ENCODE results near the gene LAMA2. TPM values are rescaled to one million over a fixed set of nuclear protein-coding genes. Genes with fewer than 3 reads are reported as not detected.

Gene LAMA2
- total RNA-seq, 1 experiment from 2014 or later, result 2.2 TPM

DNA sequence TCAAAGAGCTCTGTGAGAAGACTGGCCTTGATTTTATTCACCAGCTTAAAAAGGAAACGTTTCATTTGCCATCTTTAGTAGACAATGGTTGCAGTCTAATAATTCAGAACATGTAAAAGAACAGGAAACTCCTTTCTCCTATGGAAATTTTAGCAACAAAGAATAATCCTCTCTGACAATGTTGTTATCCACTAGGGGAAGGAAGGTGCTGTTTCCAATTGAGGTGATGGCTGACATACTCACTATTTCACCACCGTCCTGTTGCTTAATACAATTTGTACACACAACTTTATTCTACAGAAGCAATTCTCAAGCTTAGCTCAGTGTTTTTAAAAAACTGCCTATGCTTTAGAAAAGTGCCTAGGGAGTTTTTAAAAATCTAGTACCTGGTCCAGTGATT, 634.4 kb downstream of the LAMA2 start:
- no peaks in the 10 kb centered on the region for H3K4me1 Mint-ChIP-seq (ENCODE audit: insufficient read depth, unreplicated experiment)
- H3K27me3 Mint-ChIP-seq (ENCODE audit: insufficient read depth, unreplicated experiment), result no peaks in the 10 kb centered on the region
- BruUV-seq (replicated peaks), result no TSS peak
- no peak for DNase-seq (ENCODE audit: unreplicated experiment)
- H3K27ac Mint-ChIP-seq (ENCODE audit: low read depth, unreplicated experiment), result no peak overlapping the region
- no peak for TF ChIP-seq CTCF (IDR thresholded peaks at IDR 0.05; ENCODE audit: unreplicated experiment)
- no peaks in the 10 kb centered on the region for H3K36me3 Mint-ChIP-seq (ENCODE audit: insufficient read depth, unreplicated experiment)
- POLR2A ChIA-PET, result interaction anchor here (0.6 to 1.7 kb wide), 4 partner anchors 12 to 1351 kb away, joined by 4 to 12 read pairs (median 6); no protein-coding TSS in a partner anchor
- intact Hi-C loops (cut with micrococcal nuclease), result no loop called here
- no peaks in the 10 kb centered on the region for H3K9me3 Mint-ChIP-seq (ENCODE audit: unreplicated experiment)
- CTCF ChIA-PET, result interaction anchor here (0.6 to 1.9 kb wide), 3 partner anchors 18 to 45 kb away, joined by 4 to 5 read pairs (median 5); no protein-coding TSS in a partner anchor
- no peak overlapping the region for H3K4me3 Mint-ChIP-seq (ENCODE audit: unreplicated experiment)

- DNase-seq (ENCODE audit: unreplicated experiment), result no peak
- POLR2A ChIA-PET, result no interaction called here
- peaks cover 5% of the 10 kb centered on the region for H3K4me1 Mint-ChIP-seq (ENCODE audit: insufficient read depth, unreplicated experiment)
- no TSS peak for BruUV-seq (replicated peaks)
- intact Hi-C loops (cut with micrococcal nuclease), result no loop called here
- no peak overlapping the region for H3K27ac Mint-ChIP-seq (ENCODE audit: low read depth, unreplicated experiment)
- CTCF ChIA-PET, result interaction anchor here (0.6 kb wide), 1 partner anchor 139 kb away, joined by 3 read pairs; no protein-coding TSS in a partner anchor
- no peak for TF ChIP-seq CTCF (IDR thresholded peaks at IDR 0.05; ENCODE audit: unreplicated experiment)
- no peaks in the 10 kb centered on the region for H3K36me3 Mint-ChIP-seq (ENCODE audit: insufficient read depth, unreplicated experiment)
- no peaks in the 10 kb centered on the region for H3K9me3 Mint-ChIP-seq (ENCODE audit: unreplicated experiment)
- H3K4me3 Mint-ChIP-seq (ENCODE audit: unreplicated experiment), result no peak overlapping the region
- no peaks in the 10 kb centered on the region for H3K27me3 Mint-ChIP-seq (ENCODE audit: insufficient read depth, unreplicated experiment)
These were observed 636.8 kb downstream of the LAMA2 start for GRCh38 chr6:129519750-129520149.

- Mint-ChIP-seq H3K4me1 (ENCODE audit: insufficient read depth, unreplicated experiment) (peaks cover 18% of the 10 kb centered on the region), H3K27me3 (ENCODE audit: insufficient read depth, unreplicated experiment) (no peaks in the 10 kb centered on the region), H3K9me3 (ENCODE audit: unreplicated experiment) (no peaks in the 10 kb centered on the region), H3K4me3 (ENCODE audit: unreplicated experiment) (no peak overlapping the region), H3K27ac (ENCODE audit: low read depth, unreplicated experiment) (no peak overlapping the region), H3K36me3 (ENCODE audit: insufficient read depth, unreplicated experiment) (no peaks in the 10 kb centered on the region)
- TF ChIP-seq CTCF (IDR thresholded peaks at IDR 0.05; ENCODE audit: unreplicated experiment), result no peak
- CTCF ChIA-PET, result no interaction called here
- POLR2A ChIA-PET, result no interaction called here
- intact Hi-C loops (cut with micrococcal nuclease), result no loop called here
- no TSS peak for BruUV-seq (replicated peaks)
- no peak for DNase-seq (ENCODE audit: unreplicated experiment)
These were observed 639.0 kb downstream of the LAMA2 start for GRCh38 chr6:129521946-129522345.

- no peaks in the 10 kb centered on the region for H3K27me3 Mint-ChIP-seq (ENCODE audit: insufficient read depth, unreplicated experiment)
- intact Hi-C loops (cut with micrococcal nuclease), result no loop called here
- BruUV-seq (replicated peaks), result no TSS peak
These were observed 640.9 kb downstream of the LAMA2 start for GRCh38 chr6:129523816-129524215.

More at GRCh38 chr6:129523816-129524215, 640.9 kb downstream of the LAMA2 start:
- CTCF ChIA-PET, result no interaction called here
- peaks cover 4% of the 10 kb centered on the region for H3K36me3 Mint-ChIP-seq (ENCODE audit: insufficient read depth, unreplicated experiment)
- no peak for TF ChIP-seq CTCF (IDR thresholded peaks at IDR 0.05; ENCODE audit: unreplicated experiment)
- H3K4me1 Mint-ChIP-seq (ENCODE audit: insufficient read depth, unreplicated experiment), result peaks cover 18% of the 10 kb centered on the region
- no peak overlapping the region for H3K4me3 Mint-ChIP-seq (ENCODE audit: unreplicated experiment)
- no peak overlapping the region for H3K27ac Mint-ChIP-seq (ENCODE audit: low read depth, unreplicated experiment)
- POLR2A ChIA-PET, result no interaction called here
- no peak for DNase-seq (ENCODE audit: unreplicated experiment)
- H3K9me3 Mint-ChIP-seq (ENCODE audit: unreplicated experiment), result no peaks in the 10 kb centered on the region
